Prostate gland (tissue), 2 donors: ENCODE results near the gene COX6A1.

ENCODE experiments used
- CTCF ChIP-seq, 4 experiments: fragments of 200-600 bp in 2 of 4; fragments of 450-650 bp in 2 of 4; sonication (generic) in 2 of 4; IDR thresholded peaks; 1 replicate in 3 of 4; 2 replicates in 1 of 4; pipeline ENCODE4 v1.5.1; 2016 to 2019; ENCODE audit warnings: antibody characterized with exemption in 4 of 4, mild to moderate bottlenecking in 2 of 4, moderate library complexity in 2 of 4
- POLR2A ChIP-seq: fragments of 450-650 bp; IDR thresholded peaks from one replicate; pipeline ENCODE4 v1.6.1; 2016; ENCODE audit warnings: antibody characterized with exemption, mild to moderate bottlenecking
- POLR2AphosphoS5 ChIP-seq: sonication (generic); formaldehyde crosslinking; IDR thresholded peaks from one replicate; pipeline ENCODE4 v1.6.1; 2017; ENCODE audit warnings: antibody characterized with exemption

GRCh38 chr12:120417917-120418580 is 19.9 kb upstream of the COX6A1 start:
- TF ChIP-seq POLR2AphosphoS5 = no peak
- no peak for TF ChIP-seq CTCF (IDR thresholded peaks at IDR 0.05)
- TF ChIP-seq POLR2A = no peak
